HG02943 (cell line): ENCODE data around the gene COA8.

ENCODE experiments used
- ATAC-seq: cut with Tn5 transposase; IDR thresholded peaks from one replicate; pipeline ENCODE4 v1.9.1; 2021; ENCODE audit warnings: mild to moderate bottlenecking, low read depth, moderate library complexity; ENCODE audit not compliant: unreplicated experiment

Gene COA8

GRCh38 chr14:103535891-103536565, 26.7 kb upstream of the COA8 start:
- ATAC-seq = no peak

GRCh38 chr14:103536693-103537092, 26.1 kb upstream of the COA8 start:
- ATAC-seq = no peak

- ATAC-seq = no peak
These were observed 25.4 kb upstream of the COA8 start for GRCh38 chr14:103537175-103537990.

GRCh38 chr14:103538291-103539055, 24.3 kb upstream of the COA8 start:
- ATAC-seq = no peak

- ATAC-seq = no peak
These were observed 23.5 kb upstream of the COA8 start for GRCh38 chr14:103539056-103539825.

- ATAC-seq = no peak
These were observed 21.7 kb upstream of the COA8 start for GRCh38 chr14:103540821-103541708.

- ATAC-seq = no peak
These were observed 20.8 kb upstream of the COA8 start for GRCh38 chr14:103541709-103542604.

- ATAC-seq = no peak
These were observed 20.1 kb upstream of the COA8 start for GRCh38 chr14:103542605-103543088.

GRCh38 chr14:103543140-103543539, 19.6 kb upstream of the COA8 start:
- ATAC-seq = no peak

GRCh38 chr14:103543721-103544387, 18.9 kb upstream of the COA8 start:
- no peak for ATAC-seq

- ATAC-seq = no peak
These were observed 18.2 kb upstream of the COA8 start for GRCh38 chr14:103544388-103545218.

- no peak for ATAC-seq
These were observed 17.4 kb upstream of the COA8 start for GRCh38 chr14:103545219-103545914.

- no peak for ATAC-seq
These were observed 16.7 kb upstream of the COA8 start for GRCh38 chr14:103545915-103546651.

GRCh38 chr14:103546652-103547454, 15.9 kb upstream of the COA8 start:
- ATAC-seq = no peak

- no peak for ATAC-seq
These were observed 15.3 kb upstream of the COA8 start for GRCh38 chr14:103547455-103547940.
